GM08714 (cell line): ENCODE measurements around the gene ZBTB12.

Experiments used
- H3K4me3 ChIP-seq: fragments of 200-500 bp; sonication (Bioruptor generic); 2 replicates; pipeline ENCODE4 v1.5.1; 2014; ENCODE audit warnings: mild to moderate bottlenecking, low read length, inconsistent platforms
- ZNF274 ChIP-seq: IDR thresholded peaks from 2 replicates; pipeline ENCODE4 v1.6.1; 2012; ENCODE audit warnings: mild to moderate bottlenecking, low read depth, low read length

ZBTB12 gene

GRCh38 chr6:31901953-31902643, at the start of gene ZBTB12:
Gene ZBTB12, minus strand, starts transcription at chr6:31902086. Its CDS starts 781 bp downstream, at chr6:31901305.
- H3K4me3 ChIP-seq = peak within 1 kb of the TSS; percentile 62
- no peak for TF ChIP-seq ZNF274

GRCh38 chr6:31949926-31950548, 48.2 kb upstream of the ZBTB12 start:
- no peak for TF ChIP-seq ZNF274
- H3K4me3 ChIP-seq = no peak overlapping the region

GRCh38 chr6:31948753-31949413, 47.0 kb upstream of the ZBTB12 start:
- H3K4me3 ChIP-seq = no peak overlapping the region
- no peak for TF ChIP-seq ZNF274

GRCh38 chr6:31948306-31948705, 46.4 kb upstream of the ZBTB12 start:
- H3K4me3 ChIP-seq = no peak overlapping the region
- TF ChIP-seq ZNF274 = no peak

- TF ChIP-seq ZNF274 = no peak
- H3K4me3 ChIP-seq = no peak overlapping the region
These were observed 46.0 kb upstream of the ZBTB12 start for GRCh38 chr6:31947864-31948263.

GRCh38 chr6:31947070-31947675, 45.3 kb upstream of the ZBTB12 start:
- TF ChIP-seq ZNF274 = no peak
- no peak overlapping the region for H3K4me3 ChIP-seq

- TF ChIP-seq ZNF274 = no peak
- H3K4me3 ChIP-seq = no peak overlapping the region
These were observed 44.5 kb upstream of the ZBTB12 start for GRCh38 chr6:31946370-31946885.

- H3K4me3 ChIP-seq = no peak within 1 kb of the TSS
These were observed 43.9 kb upstream of the ZBTB12 start, which contains the start of gene CFB for GRCh38 chr6:31945507-31946369. Gene CFB, plus strand, starts transcription at chr6:31946095. Its CDS starts 127 bp downstream, at chr6:31946222.

GRCh38 chr6:31945154-31945506, 43.2 kb upstream of the ZBTB12 start:
- no peak for TF ChIP-seq ZNF274
- H3K4me3 ChIP-seq = no peak overlapping the region

More at GRCh38 chr6:31945507-31946369, 43.9 kb upstream of the ZBTB12 start, which contains the start of gene CFB:
- no peak for TF ChIP-seq ZNF274

- no peak for TF ChIP-seq ZNF274
- H3K4me3 ChIP-seq = no peak overlapping the region
These were observed 41.9 kb upstream of the ZBTB12 start for GRCh38 chr6:31943742-31944141.

GRCh38 chr6:31940256-31940664, 38.4 kb upstream of the ZBTB12 start:
- no peak for TF ChIP-seq ZNF274
- no peak overlapping the region for H3K4me3 ChIP-seq

- H3K4me3 ChIP-seq = no peak overlapping the region
- TF ChIP-seq ZNF274 = no peak
These were observed 33.9 kb upstream of the ZBTB12 start for GRCh38 chr6:31935823-31936222.

- no peak overlapping the region for H3K4me3 ChIP-seq
- TF ChIP-seq ZNF274 = no peak
These were observed 33.1 kb upstream of the ZBTB12 start for GRCh38 chr6:31935021-31935420.
